Gastroesophageal sphincter (tissue), 3 donors: ENCODE measurements around the gene CEBPB.

Experiments
- EP300 ChIP-seq: sonication (generic); formaldehyde crosslinking; IDR thresholded peaks from one replicate; pipeline ENCODE4 v1.6.1; 2017; ENCODE audit warnings: antibody characterized with exemption, mild to moderate bottlenecking
- POLR2A ChIP-seq, 2 donors: fragments of 450-650 bp; IDR thresholded peaks; one replicate each; pipeline ENCODE4 v1.6.1; 2017; ENCODE audit warnings: antibody characterized with exemption in 2 of 2, mild to moderate bottlenecking in 2 of 2, moderate library complexity in 1 of 2
- POLR2AphosphoS5 ChIP-seq: sonication (generic); formaldehyde crosslinking; IDR thresholded peaks from one replicate; pipeline ENCODE4 v1.6.1; 2017; ENCODE audit warnings: antibody characterized with exemption
- TF ChIP-seq, protein P1 (sequence below), 4 experiments: fragments of 200-600 bp in 2 of 4; fragments of 450-650 bp in 2 of 4; sonication (generic) in 1 of 4; IDR thresholded peaks; one replicate each; pipeline ENCODE4 v1.5.1; 2017 to 2019; ENCODE audit warnings: antibody characterized with exemption in 4 of 4, mild to moderate bottlenecking in 2 of 4, moderate library complexity in 2 of 4

DNA sequence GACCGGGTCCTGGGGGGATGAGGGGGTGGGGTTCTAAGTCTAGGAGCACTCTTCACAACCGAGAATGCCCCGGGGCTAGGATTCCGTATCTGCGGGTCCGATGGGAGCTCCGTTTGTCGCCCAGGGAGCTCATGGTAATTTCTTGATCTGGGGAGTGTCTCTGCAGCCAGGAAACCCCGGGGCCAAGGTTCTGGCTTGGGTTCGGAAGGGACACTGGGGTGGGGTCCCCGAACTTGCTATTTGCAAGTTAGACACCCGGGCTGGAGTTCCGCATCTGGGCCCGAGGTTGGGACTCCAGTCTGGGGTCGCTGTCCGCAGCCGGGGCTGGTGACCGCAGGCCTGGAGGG lies 37.5 kb upstream of the CEBPB start:
- TF ChIP-seq POLR2A (IDR thresholded peaks at IDR 0.05) (no peak), EP300 (no peak), POLR2AphosphoS5 (no peak)
- TF ChIP-seq, protein P1, sequence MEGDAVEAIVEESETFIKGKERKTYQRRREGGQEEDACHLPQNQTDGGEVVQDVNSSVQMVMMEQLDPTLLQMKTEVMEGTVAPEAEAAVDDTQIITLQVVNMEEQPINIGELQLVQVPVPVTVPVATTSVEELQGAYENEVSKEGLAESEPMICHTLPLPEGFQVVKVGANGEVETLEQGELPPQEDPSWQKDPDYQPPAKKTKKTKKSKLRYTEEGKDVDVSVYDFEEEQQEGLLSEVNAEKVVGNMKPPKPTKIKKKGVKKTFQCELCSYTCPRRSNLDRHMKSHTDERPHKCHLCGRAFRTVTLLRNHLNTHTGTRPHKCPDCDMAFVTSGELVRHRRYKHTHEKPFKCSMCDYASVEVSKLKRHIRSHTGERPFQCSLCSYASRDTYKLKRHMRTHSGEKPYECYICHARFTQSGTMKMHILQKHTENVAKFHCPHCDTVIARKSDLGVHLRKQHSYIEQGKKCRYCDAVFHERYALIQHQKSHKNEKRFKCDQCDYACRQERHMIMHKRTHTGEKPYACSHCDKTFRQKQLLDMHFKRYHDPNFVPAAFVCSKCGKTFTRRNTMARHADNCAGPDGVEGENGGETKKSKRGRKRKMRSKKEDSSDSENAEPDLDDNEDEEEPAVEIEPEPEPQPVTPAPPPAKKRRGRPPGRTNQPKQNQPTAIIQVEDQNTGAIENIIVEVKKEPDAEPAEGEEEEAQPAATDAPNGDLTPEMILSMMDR (IDR thresholded peaks at IDR 0.05), result no peak
